ENCODE measurements around the gene C18orf63.
"Not testable (repeated sequence)": the region's sequence is repeated elsewhere in the genome, so short reads cannot be mapped to it uniquely, and the experiment has no call there.

C18orf63 gene

GRCh38 chr18:74286106-74286855 is 29.4 kb upstream of the C18orf63 start:
- no peak for DNase-seq (ENCODE audit: low spot score)

DNA sequence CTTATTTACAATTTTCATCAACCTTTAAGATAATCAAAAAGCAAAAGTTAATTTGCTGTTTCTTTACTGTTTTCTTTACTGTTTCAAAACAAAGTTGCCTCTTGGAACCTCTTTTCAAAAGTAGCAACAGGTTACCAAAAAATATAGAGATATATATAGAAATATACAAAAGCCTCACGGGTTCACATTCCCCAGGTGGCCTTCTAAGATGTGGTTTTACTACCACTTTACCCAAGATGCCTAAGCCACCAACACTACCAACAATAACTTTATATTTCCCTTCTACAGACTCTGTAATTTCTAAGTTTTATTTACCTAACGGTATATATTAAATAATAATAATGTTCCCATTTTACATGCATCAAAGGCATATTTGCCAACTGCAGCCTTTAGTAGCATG is 28.8 kb upstream of the C18orf63 start:
- DNase-seq (ENCODE audit: low spot score): no peak

DNA sequence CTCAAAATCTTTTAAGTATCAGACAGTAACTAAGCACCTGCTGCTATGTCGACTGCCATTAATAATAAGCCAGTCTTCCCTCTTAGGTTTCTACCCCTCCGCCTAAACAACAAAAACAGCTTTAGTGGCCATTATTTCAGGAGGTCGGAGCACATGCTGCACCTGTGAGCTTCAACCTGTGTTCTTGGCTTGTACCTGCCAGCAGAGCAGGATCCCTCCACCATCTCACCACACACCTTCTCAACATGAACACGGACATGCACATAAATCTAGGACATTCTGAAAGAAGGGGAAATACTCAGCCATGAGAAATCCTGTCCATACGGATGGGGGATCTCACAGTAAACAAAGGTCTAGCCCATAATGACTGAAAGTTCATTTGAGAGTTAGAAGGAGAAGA is 27.6 kb upstream of the C18orf63 start:
- no peak for DNase-seq (ENCODE audit: low spot score)

- no peak for DNase-seq (ENCODE audit: low spot score)
Observed at GRCh38 chr18:74288730-74289129, 26.9 kb upstream of the C18orf63 start.

DNA sequence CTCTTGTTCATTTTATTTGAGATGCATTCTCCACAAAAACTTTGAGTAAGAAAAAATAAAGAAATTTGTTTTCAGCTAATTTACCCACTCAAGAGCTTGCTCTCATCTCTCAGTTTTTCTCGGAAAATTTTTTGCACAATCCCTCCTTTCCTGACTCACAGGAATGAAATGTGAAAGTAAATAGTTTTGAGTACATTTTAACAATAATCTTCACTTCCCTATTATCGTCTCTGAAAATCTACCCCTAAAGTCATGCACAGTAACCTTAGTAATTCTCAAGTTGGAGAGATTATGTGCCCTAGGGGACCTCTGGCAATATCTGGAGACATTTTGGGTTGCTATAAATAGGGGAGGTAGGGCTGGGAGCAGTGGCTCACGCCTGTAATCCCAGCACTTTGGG is 26.5 kb upstream of the C18orf63 start:
- DNase-seq (ENCODE audit: low spot score): no peak

- DNase-seq (ENCODE audit: low spot score): no peak
Observed at GRCh38 chr18:74290021-74290420, 25.6 kb upstream of the C18orf63 start.

- DNase-seq (ENCODE audit: low spot score): no peak
Observed at GRCh38 chr18:74290794-74291471, 24.7 kb upstream of the C18orf63 start.

DNA sequence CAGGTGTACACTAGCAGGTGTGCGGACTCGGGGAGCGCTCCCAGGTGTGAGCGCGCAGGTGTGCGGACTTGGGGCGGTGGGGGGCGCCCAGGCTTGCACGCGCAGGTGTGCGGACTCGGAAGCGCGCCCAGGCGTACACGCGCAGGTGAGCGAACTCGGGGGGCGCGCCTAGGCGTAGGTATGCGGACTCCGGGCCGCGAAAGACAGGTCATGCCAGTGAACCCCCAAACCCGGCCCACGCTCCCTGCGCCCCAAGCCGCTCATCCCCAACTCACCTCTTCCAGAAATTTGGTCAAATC is 24.2 kb upstream of the C18orf63 start:
- DNase-seq (ENCODE audit: low spot score): no peak

DNA sequence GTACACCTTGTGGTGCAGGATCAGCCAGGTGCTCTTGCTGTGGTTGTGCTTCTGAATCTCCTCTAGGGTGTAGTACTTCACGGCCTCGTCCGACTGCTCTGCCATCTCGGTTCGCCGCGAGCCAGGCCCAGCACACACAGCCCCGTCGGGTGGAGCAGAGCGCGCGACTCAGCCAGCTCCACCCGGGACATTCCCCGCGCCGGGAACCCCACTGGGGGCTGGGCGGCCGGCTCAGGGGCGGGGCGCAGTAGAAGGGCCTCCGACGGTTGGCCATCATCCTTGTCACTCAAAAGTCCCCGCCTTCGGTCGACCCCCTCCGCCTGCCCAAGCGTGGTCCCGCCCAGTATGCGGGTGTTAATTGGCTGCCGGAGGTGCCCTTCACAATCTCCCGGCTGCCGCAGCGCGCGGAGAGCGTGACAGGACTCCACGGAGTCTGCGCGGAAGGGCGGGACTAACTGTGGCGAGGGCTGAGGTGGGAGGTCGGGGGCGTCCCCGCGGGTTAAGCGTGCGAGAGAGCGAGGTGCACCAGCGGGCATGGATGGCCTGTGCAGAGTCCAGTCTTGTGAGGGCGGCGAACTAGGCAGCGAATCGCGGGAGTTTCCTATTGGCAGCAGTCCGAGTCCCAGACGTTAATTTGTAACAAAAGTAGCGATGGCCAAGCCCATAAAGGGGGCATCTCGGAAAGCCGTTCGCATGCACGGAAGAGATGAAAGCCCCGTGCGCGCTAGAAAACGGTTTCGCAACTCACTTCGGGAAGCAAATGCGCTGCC is 23.7 kb upstream of the C18orf63 start, which contains the start of gene CYB5A:
Gene CYB5A (minus strand): TSS at position 193 of the 770 bp plus-strand sequence. CDS start 88 bp downstream, at position 105.
- peak; percentile 89 for DNase-seq (ENCODE audit: low spot score)

GRCh38 chr18:74292541-74292858 is 23.1 kb upstream of the C18orf63 start:
- no peak for DNase-seq (ENCODE audit: low spot score)

- DNase-seq (ENCODE audit: low spot score): not testable (repeated sequence)
Observed at GRCh38 chr18:74292982-74293381, 22.7 kb upstream of the C18orf63 start.

GRCh38 chr18:74294526-74294925 is 21.1 kb upstream of the C18orf63 start:
- DNase-seq (ENCODE audit: low spot score): no peak

DNA sequence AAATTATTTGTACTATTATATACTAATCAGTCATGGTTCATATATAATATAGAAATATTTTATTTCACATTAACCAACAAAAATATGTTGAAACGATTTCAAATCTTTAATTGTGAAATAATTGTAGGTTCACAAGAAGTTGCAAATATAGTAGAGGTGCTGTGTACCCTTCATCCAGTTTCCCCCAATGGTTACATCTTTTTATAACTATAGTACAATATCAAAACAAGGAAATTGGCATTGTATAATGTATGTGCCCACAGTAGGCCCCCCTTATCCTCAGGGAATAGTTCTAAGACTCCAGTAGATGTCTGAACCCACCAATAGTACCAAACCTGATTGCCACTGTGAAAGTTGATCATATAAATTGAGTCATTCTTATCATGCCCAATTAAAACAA is 16.5 kb upstream of the C18orf63 start:
- DNase-seq (ENCODE audit: low spot score): no peak

- no peak for DNase-seq (ENCODE audit: low spot score)
Observed at GRCh38 chr18:74299746-74300145, 15.9 kb upstream of the C18orf63 start.

- DNase-seq (ENCODE audit: low spot score): no peak
Observed at GRCh38 chr18:74303306-74303705, 12.3 kb upstream of the C18orf63 start.

DNA sequence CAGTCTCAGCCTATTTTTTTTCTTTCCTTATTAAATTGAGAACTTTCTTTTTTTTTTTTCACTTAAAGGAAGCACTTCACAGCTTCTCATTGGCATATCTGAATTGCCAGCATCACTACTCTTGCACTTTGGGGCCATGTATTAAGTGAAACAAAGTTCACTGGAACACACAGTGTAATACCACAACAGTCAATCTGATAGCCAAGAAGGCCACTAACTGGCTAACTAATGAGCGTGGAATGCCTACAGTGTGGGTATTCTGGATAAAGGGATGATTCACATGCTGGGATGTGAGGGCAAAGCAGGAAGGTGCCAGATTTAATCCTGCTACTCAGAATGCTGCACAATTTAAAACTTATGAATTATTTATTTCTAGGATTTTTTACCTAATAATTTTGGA is 11.7 kb upstream of the C18orf63 start:
- no peak for DNase-seq (ENCODE audit: low spot score)

GRCh38 chr18:74310411-74310810 is 5.2 kb upstream of the C18orf63 start:
- peak; percentile 41 for DNase-seq (ENCODE audit: low spot score)

GRCh38 chr18:74311000-74311399 is 4.6 kb upstream of the C18orf63 start:
- DNase-seq (ENCODE audit: low spot score): no peak

DNA sequence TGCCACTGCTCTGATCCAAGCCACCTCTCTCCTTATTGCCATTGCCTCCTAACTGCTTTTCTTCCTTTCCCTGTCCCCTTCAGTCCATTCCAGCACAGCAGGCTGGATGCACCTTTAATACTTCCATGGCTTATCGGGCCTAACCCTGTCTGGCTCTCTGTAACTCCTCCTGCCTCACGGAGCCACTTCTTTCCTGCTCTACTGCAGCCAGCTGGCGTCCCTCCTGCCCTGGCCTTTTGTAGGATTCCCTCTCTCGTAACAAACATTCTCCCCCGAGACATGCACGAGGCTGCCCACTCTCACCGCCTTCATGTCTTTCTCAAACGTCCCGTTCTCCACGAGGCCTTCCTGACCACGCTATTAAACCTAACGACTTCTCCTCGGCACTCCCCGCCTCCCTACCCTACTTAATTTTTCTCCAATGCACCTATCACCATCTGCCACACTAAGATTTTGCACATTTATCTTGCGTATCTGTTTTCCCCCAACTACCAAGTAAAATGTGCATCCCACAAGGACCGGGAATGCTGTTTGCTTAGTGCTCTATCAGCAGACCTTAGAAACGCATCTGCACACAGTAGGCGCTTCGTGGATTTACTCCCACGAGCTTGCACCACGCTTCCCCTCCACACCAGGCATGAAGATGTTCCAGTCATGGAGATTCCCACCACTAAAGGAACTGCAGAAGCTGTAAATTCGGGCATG is 728 bp upstream of the C18orf63 start:
- no peak for DNase-seq (ENCODE audit: low spot score)

DNA sequence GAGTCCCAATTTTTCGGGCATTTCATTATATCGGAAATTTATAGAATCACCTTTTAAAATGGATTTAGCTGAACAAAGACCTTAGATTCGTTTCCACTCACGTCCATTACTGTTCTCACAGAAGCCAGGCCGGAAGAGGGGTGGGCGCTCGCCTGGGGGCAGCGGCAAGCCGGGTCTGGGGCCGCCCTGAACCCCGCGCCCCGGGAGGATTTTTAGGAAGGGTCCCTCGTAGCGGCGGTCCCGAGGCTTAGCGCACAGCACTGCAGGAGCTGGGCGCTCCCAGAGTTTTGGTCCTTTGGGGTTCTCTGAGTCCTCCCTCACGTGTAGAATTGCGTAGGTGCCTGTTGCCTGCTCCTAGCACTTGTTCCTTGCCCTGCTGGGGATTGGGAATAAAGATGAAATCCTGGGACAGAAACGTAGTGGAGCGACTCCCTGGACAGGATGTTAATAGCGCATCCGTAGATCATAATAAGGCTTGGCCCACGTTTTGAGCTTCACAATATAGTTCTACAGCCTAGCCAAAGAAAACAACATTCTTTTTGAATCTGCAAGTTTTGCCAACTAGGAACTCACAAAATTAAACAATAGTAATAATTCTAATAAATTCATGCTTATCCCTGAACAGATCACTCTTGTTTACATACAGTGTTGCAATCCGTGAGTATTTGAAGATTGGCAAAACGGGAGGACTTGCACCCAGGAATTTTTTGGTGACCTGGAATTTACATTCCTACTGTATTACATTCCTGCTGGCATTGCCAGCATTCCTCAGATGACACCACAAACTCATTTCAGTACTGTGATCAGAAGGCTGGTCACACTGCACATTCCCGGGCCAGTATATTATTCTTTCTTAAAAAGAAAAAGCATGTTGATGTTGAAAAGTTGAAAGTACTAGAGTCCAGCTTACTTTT is 875 bp downstream of the C18orf63 start:
- no peak for DNase-seq (ENCODE audit: low spot score)

- DNase-seq (ENCODE audit: low spot score): no peak
Observed at GRCh38 chr18:74326231-74326630, 10.6 kb downstream of the C18orf63 start.
